ENCODE results near the gene DEFB131A.
"Not testable (repeated sequence)": the region's sequence is repeated elsewhere in the genome, so short reads cannot be mapped to it uniquely, and the experiment has no call there.

- not testable (repeated sequence) for TF ChIP-seq CTCF (IDR thresholded peaks at IDR 0.05; ENCODE audit: poor library complexity); EZH2phosphoT487 (IDR thresholded peaks at IDR 0.05; ENCODE audit: low read depth, severe bottlenecking, unreplicated experiment)
Measured at GRCh38 chr4:9455046-9455445, 10.8 kb downstream of the DEFB131A start.
